ENCODE measurements around the gene CNOT6.

CNOT6 gene

GRCh38 chr5:180603076-180603594 lies 109.0 kb downstream of the CNOT6 start:
- no peak for DNase-seq

- DNase-seq, result no peak
Observed at GRCh38 chr5:180604271-180604670, 110.1 kb downstream of the CNOT6 start.

- peak; percentile 22 for DNase-seq
Observed at GRCh38 chr5:180605554-180606214, 111.5 kb downstream of the CNOT6 start.

GRCh38 chr5:180606215-180606785 lies 112.1 kb downstream of the CNOT6 start:
- no peak for DNase-seq

- DNase-seq, result no peak
Observed at GRCh38 chr5:180607861-180608571, 113.8 kb downstream of the CNOT6 start.

GRCh38 chr5:180608572-180609310 lies 114.6 kb downstream of the CNOT6 start:
- DNase-seq, result no peak

GRCh38 chr5:180609386-180609785 lies 115.2 kb downstream of the CNOT6 start:
- no peak for DNase-seq

- DNase-seq, result no peak
Observed at GRCh38 chr5:180609817-180610550, 115.8 kb downstream of the CNOT6 start.

- DNase-seq, result no peak
Observed at GRCh38 chr5:180611140-180611850, 117.1 kb downstream of the CNOT6 start.

GRCh38 chr5:180612683-180613082 lies 118.5 kb downstream of the CNOT6 start:
- DNase-seq, result no peak

- DNase-seq, result no peak
Observed at GRCh38 chr5:180613188-180613813, 119.1 kb downstream of the CNOT6 start.

GRCh38 chr5:180613814-180614188 lies 119.6 kb downstream of the CNOT6 start:
- DNase-seq, result no peak

GRCh38 chr5:180618487-180618828 lies 124.3 kb downstream of the CNOT6 start:
- peak; percentile 7 for DNase-seq

- DNase-seq, result peak; percentile 26
Observed at GRCh38 chr5:180618829-180619562, 124.8 kb downstream of the CNOT6 start.

- no peak for DNase-seq
Observed at GRCh38 chr5:180619563-180619915, 125.4 kb downstream of the CNOT6 start.

GRCh38 chr5:180620014-180620413 lies 125.8 kb downstream of the CNOT6 start:
- DNase-seq, result no peak

- no peak for DNase-seq
Observed at GRCh38 chr5:180621311-180621710, 127.1 kb downstream of the CNOT6 start.

- no peak for DNase-seq
Observed at GRCh38 chr5:180622910-180623309, 128.7 kb downstream of the CNOT6 start.

- no peak for DNase-seq
Observed at GRCh38 chr5:180623411-180623834, 129.2 kb downstream of the CNOT6 start.

- DNase-seq, result no peak
Observed at GRCh38 chr5:180623844-180624243, 129.7 kb downstream of the CNOT6 start.

GRCh38 chr5:180624587-180624986 lies 130.4 kb downstream of the CNOT6 start:
- DNase-seq, result no peak

Data from NCI-H1694 treated with DMSO at 0.1 percent for 48 hours (cell line).